Transverse colon (tissue), 4 donors: Measurements from ENCODE around the gene CASKIN2. TPM values are rescaled to one million over a fixed set of nuclear protein-coding genes. Genes with fewer than 3 reads are reported as not detected.

Experiments used
- DNase-seq: peaks from one replicate; pipeline ENCODE4 v3.0.0-alpha.2; 2019
- H3K27ac ChIP-seq, 4 donors: fragments of 200-600 bp; sonication (generic); 2 replicates each; pipeline ENCODE4 v1.5.1; 2016 to 2018; ENCODE audit warnings: inconsistent platforms in 4 of 4
- H3K27me3 ChIP-seq: fragments of 200-600 bp; sonication (generic); 2 replicates; pipeline ENCODE4 v1.5.1; 2017; ENCODE audit warnings: inconsistent platforms
- H3K36me3 ChIP-seq, 4 donors: fragments of 200-600 bp; sonication (generic); 2 replicates each; pipeline ENCODE4 v1.5.1; 2017 to 2019; ENCODE audit warnings: inconsistent platforms in 4 of 4
- H3K4me1 ChIP-seq, 4 donors: fragments of 200-600 bp; sonication (generic); 2 replicates each; pipeline ENCODE4 v1.5.1; 2017 to 2020; ENCODE audit warnings: inconsistent platforms in 4 of 4
- H3K4me3 ChIP-seq, 4 donors: fragments of 200-600 bp; sonication (generic); 1 replicate in 1 of 4; 2 replicates in 3 of 4; pipeline versions ENCODE4 v1.5.1 to v1.6.1; 2017 to 2019; ENCODE audit warnings: inconsistent platforms in 4 of 4
- H3K9me3 ChIP-seq, 2 donors: fragments of 200-600 bp; sonication (generic); 2 replicates each; pipeline ENCODE4 v1.5.1; 2017 to 2019; ENCODE audit warnings: inconsistent platforms in 2 of 2
- EP300 ChIP-seq: sonication (generic); formaldehyde crosslinking; IDR thresholded peaks from one replicate; pipeline ENCODE4 v1.6.1; 2017; ENCODE audit warnings: antibody characterized with exemption, low read depth
- POLR2A ChIP-seq: fragments of 450-650 bp; IDR thresholded peaks from one replicate; pipeline ENCODE4 v1.6.1; 2016; ENCODE audit warnings: antibody characterized with exemption, mild to moderate bottlenecking, moderate library complexity
- POLR2AphosphoS5 ChIP-seq, 3 donors: sonication (generic); formaldehyde crosslinking; IDR thresholded peaks; one replicate each; pipeline ENCODE4 v1.6.1; 2016; ENCODE audit warnings: antibody characterized with exemption in 3 of 3
- WGBS, 2 donors: methylation state at CpG; one replicate each; pipeline ENCODE4 v1.1.5; 2018; ENCODE audit warnings: low coverage in 1 of 2; 5-methylcytosine and 5-hydroxymethylcytosine counted together
- in situ Hi-C, 4 donors: fragments of 200-750 bp; cut with MboI; loops; one replicate each; pipeline versions ENCODE4 v1.15.0 to v1.15.1; 2017; ENCODE audit warnings: low sequenced_read_pairs in 3 of 4, low pct_ligation_motif_present in 1 of 4, low pct_unique_long_range_greater_than_20kb in 1 of 4
- intact Hi-C: fragments of 100-400 bp; cut with DNase I; formaldehyde crosslinking; loops from one replicate; pipeline ENCODE4 v1.15.1; 2023; ENCODE audit warnings: low total_unique reads
- total RNA-seq, 4 donors: library from RNA; depleted of rRNA; stranded (reverse); fragments of >200 nt; gene quantifications; one replicate each; pipeline ENCODE4 v1.1.0, GENCODE V29; 2016
- TF ChIP-seq, protein P1 (sequence below), 5 experiments: fragments of 200-600 bp in 3 of 5; fragments of 450-650 bp in 2 of 5; sonication (generic) in 3 of 5; IDR thresholded peaks; 1 replicate in 2 of 5; 2 replicates in 3 of 5; pipeline ENCODE4 v1.5.1; 2016 to 2017; ENCODE audit warnings: antibody characterized with exemption in 5 of 5, inconsistent platforms in 3 of 5, mild to moderate bottlenecking in 2 of 5, moderate library complexity in 1 of 5

The CASKIN2 gene
- total RNA-seq, 4 donors from 2014 or later: 16.5 to 128 (median 24.8) TPM

DNA sequence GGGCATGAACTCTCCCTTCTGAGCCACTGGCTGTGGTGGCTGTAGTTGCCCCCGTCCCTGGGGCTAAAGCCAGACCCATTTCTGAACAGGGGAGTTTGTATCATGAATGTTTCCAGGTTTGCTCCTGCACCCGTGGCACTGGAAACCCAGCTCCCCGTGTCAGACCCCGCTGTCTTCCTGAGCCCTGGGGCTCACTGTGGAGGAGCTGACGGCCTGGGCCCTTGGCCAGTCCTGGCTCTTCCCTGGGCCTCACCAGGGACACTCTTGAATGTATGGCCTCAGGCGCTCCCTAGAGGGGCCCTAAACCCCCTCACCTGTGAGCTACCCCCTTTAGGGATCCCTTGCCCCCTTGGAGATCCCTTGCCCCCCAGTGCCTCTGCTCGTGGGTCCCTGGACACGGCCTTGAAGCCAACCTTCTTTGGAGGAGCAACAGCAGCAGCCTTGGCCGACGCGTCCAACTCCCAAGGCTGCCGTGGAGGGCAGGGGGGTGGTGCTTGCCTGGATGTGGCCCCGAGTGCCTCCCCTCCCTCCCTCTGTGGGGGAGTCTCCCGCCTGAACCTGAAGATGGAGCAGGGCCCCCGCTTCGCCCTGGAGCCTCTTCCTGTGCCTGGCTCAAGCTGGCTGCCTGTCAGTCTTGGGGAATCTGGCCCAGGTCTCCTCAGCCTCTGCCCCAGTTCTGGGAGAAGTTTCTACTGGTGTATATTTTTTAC is 15.9 kb downstream of the CASKIN2 start:
- Histone ChIP-seq H3K36me3 (peaks cover 0 to 15% (median 0%) of the 10 kb centered on the region in 4 donors), H3K4me1 (peaks cover 0 to under 1% (median 0%) of the 10 kb centered on the region in 4 donors), H3K4me3 (no peak overlapping the region), H3K9me3 (no peaks in the 10 kb centered on the region), H3K27ac (peak overlapping the region in 1 of 4 donors; percentile 30), H3K27me3 (no peaks in the 10 kb centered on the region)
- in situ Hi-C loops: loop anchor here in 1 of 4 donors (10.0 kb wide), 1 partner anchor 75 kb away; no protein-coding TSS in a partner anchor
- 67 to 85% methylated on average over 3 to 12 of the region's 16 CpGs for WGBS, 2 donors
- intact Hi-C loops: no loop called here
- no peak for TF ChIP-seq POLR2AphosphoS5 (IDR thresholded peaks at IDR 0.05)
- TF ChIP-seq, protein P1, sequence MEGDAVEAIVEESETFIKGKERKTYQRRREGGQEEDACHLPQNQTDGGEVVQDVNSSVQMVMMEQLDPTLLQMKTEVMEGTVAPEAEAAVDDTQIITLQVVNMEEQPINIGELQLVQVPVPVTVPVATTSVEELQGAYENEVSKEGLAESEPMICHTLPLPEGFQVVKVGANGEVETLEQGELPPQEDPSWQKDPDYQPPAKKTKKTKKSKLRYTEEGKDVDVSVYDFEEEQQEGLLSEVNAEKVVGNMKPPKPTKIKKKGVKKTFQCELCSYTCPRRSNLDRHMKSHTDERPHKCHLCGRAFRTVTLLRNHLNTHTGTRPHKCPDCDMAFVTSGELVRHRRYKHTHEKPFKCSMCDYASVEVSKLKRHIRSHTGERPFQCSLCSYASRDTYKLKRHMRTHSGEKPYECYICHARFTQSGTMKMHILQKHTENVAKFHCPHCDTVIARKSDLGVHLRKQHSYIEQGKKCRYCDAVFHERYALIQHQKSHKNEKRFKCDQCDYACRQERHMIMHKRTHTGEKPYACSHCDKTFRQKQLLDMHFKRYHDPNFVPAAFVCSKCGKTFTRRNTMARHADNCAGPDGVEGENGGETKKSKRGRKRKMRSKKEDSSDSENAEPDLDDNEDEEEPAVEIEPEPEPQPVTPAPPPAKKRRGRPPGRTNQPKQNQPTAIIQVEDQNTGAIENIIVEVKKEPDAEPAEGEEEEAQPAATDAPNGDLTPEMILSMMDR (IDR thresholded peaks at IDR 0.05): no peak
- TF ChIP-seq POLR2A: no peak
- TF ChIP-seq EP300: no peak
- no peak for DNase-seq

DNA sequence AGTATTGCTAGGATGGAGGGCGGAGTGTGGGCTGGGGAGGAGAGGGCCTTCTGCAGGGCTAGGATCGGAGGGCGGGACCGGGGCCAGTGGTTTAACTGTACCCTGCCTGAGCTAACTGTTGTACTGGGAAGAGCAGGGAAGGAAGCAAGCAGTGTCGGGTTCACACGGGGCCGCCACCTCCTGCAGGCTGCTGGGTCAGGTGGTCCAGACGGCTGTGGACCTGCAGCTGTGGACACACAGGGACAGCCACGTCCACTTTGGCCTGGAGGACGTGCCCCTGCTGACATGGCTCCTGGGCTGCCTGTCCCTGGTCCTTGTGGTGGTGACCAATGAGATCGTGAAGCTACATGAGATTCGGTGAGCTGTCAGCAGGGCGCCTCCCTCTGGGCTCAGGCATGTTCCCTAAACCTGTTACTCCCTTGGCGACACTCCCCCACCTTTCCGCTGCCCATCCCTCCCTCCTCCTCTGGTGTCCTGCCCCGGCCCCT is 16.6 kb downstream of the CASKIN2 start:
- in situ Hi-C loops: loop anchor here in 1 of 4 donors (10.0 kb wide), 1 partner anchor 74 kb away; no protein-coding TSS in a partner anchor
- H3K27me3 ChIP-seq: no peaks in the 10 kb centered on the region
- intact Hi-C loops: no loop called here
- peaks cover 0 to 15% (median 2%) of the 10 kb centered on the region in 4 donors for H3K36me3 ChIP-seq
- TF ChIP-seq POLR2AphosphoS5 (IDR thresholded peaks at IDR 0.05) (no peak), POLR2A (no peak), EP300 (no peak)
- TF ChIP-seq, protein P1 (IDR thresholded peaks at IDR 0.05): no peak
- no peaks in the 10 kb centered on the region for H3K9me3 ChIP-seq
- H3K4me1 ChIP-seq: no peaks in the 10 kb centered on the region
- no peak for DNase-seq
- no peak overlapping the region for H3K27ac ChIP-seq
- H3K4me3 ChIP-seq: no peak overlapping the region
- WGBS, 2 donors: 68% methylated on average over 16 of the region's 16 CpGs; no CpG with 5 or more reads in 1 of the 2 donors

DNA sequence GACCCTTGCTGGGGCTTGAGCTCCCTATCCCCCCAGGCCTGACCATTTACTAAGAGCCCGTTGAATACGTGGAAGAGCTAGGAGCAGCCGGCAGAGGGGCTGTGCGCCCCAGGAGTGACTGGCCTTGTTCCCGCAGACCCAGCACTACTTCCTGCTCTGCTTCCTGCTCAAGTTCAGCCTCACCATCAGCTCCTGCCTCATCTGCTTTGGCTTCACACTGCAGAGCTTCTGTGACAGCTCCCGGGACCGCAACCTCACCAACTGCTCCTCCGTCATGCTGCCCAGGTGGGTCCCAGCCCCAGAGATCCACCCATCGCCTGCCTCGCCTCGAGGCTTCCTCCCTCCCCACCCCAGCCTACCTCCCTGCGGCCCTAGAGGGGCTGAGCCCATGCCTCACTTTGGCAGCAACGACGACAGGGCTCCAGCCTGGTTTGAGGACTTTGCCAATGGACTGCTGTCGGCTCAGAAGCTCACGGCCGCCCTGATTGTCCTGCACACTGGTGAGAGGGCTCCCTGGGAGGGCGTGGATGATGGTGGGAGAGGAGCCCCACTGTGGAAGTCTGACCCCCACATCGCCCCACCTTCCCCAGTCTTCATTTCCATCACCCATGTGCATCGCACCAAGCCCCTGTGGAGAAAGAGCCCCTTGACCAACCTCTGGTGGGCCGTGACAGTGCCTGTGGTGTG is 17.2 kb downstream of the CASKIN2 start:
- H3K4me3 ChIP-seq: no peak overlapping the region
- TF ChIP-seq POLR2AphosphoS5 (IDR thresholded peaks at IDR 0.05) (no peak), POLR2A (no peak), EP300 (no peak)
- TF ChIP-seq, protein P1 (IDR thresholded peaks at IDR 0.05): no peak
- no peaks in the 10 kb centered on the region for H3K4me1 ChIP-seq
- peaks cover 0 to 15% (median 5%) of the 10 kb centered on the region in 4 donors for H3K36me3 ChIP-seq
- intact Hi-C loops (no loop called here), in situ Hi-C loops (loop anchor here in 1 of 4 donors (10.0 kb wide), 1 partner anchor 73 kb away; no protein-coding TSS in a partner anchor)
- DNase-seq: no peak
- no peak overlapping the region for H3K27ac ChIP-seq
- 84% methylated on average over 21 of the region's 21 CpGs; no CpG with 5 or more reads in 1 of the 2 donors for WGBS, 2 donors
- H3K27me3 ChIP-seq: no peaks in the 10 kb centered on the region
- H3K9me3 ChIP-seq: no peaks in the 10 kb centered on the region

DNA sequence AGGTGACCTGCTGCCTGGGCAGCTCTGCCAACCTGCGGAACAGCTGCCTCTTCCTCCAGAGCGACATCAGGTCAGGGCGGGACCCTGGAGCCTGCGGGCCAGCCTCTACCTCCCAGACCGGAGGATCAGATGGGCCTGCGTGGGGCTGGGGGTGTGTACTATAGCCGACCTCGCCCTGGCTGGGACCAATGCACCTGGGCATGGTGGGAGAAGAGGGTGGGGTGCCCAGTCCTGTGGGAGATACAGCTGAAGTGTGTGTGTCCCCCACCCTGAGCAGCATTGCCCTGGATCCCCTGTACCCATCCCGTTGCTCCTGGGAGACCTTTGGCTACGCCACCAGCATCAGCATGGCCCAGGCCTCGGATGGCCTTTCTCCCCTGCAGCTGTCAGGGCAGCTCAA is 19.3 kb downstream of the CASKIN2 start:
- H3K27me3 ChIP-seq: no peaks in the 10 kb centered on the region
- no peaks in the 10 kb centered on the region for H3K4me1 ChIP-seq
- H3K36me3 ChIP-seq: peaks cover 0 to 18% (median 7%) of the 10 kb centered on the region in 4 donors
- H3K27ac ChIP-seq: no peak overlapping the region
- DNase-seq: no peak
- no peaks in the 10 kb centered on the region for H3K9me3 ChIP-seq
- TF ChIP-seq POLR2A: no peak
- 93% methylated on average over 5 to 11 of the region's 11 CpGs for WGBS, 2 donors
- no peak overlapping the region for H3K4me3 ChIP-seq
- in situ Hi-C loops (loop anchor here in 1 of 4 donors (10.0 kb wide), 1 partner anchor 71 kb away; no protein-coding TSS in a partner anchor), intact Hi-C loops (no loop called here)
